ENCODE data around the gene GDF3.
A peak's percentile ranks its signal among the peaks of the same experiment; 100 is the strongest.

GDF3 gene

DNA sequence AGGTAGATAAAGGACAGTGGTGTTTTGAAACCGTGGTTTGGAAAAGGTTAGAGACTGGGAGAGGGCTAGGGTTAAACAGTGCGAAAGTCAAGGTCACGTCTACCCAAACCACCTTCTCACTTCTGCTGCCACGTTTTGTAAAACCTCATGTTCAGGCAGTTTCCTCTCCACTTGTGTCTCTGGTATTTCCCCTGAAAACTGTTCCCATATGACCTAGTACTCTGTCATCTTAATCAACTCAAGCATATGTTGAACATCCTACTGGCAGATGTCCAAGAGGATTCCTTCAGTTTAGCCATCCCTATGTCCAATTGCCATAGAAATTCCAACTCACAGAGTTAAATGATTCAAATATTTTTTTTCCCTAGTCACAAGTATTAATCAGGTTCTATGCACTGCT lies 34.2 kb upstream of the GDF3 start:
- Histone ChIP-seq H3K4me2 (ENCODE audit: insufficient read depth, low read length, poor library complexity, severe bottlenecking) (no peak overlapping the region), H3K79me1 (ENCODE audit: low read depth, low read length) (no peaks in the 10 kb centered on the region), H4K8ac (ENCODE audit: low read depth, low read length) (no peak overlapping the region), H3K9ac (ENCODE audit: low read depth, low read length, poor library complexity) (no peak overlapping the region), H3K36me3 (replicated peaks in 1 of 2; ENCODE audit: control insufficient read depth in 2 of 2, insufficient read depth in 2 of 2, low read length in 2 of 2) (no peaks in the 10 kb centered on the region), H3K9me3 (replicated peaks in 1 of 2; ENCODE audit: control insufficient read depth in 2 of 2, insufficient read depth in 1 of 2, low read depth in 1 of 2, low read length in 2 of 2) (no peaks in the 10 kb centered on the region), H3K27me3 (ENCODE audit: control insufficient read depth in 3 of 3, insufficient read depth in 3 of 3, low read depth in 1 of 3, low read length in 3 of 3) (no peaks in the 10 kb centered on the region), H2AFZ (ENCODE audit: low read length) (no peak overlapping the region), H4K91ac (ENCODE audit: low read depth, low read length, poor library complexity) (no peak overlapping the region), H3K27ac (replicated peaks; ENCODE audit: low read length) (no peak overlapping the region), H2BK15ac (ENCODE audit: low read length) (no peak overlapping the region), H3K4ac (ENCODE audit: low read length) (no peak overlapping the region), H3K4me1 (ENCODE audit: control insufficient read depth in 2 of 2, insufficient read depth in 1 of 2, low read depth in 1 of 2, low read length in 2 of 2) (peaks cover 0 to 8% of the 10 kb centered on the region in 2 donors), H3K23ac (ENCODE audit: low read depth, low read length, poor library complexity) (no peak overlapping the region), H2BK12ac (ENCODE audit: low read length) (no peak overlapping the region), H3K4me3 (ENCODE audit: low read length in 2 of 2) (no peak overlapping the region), H3K14ac (ENCODE audit: low read length) (no peak overlapping the region), H3K18ac (ENCODE audit: low read length) (no peak overlapping the region), H2AK5ac (ENCODE audit: low read depth, low read length) (no peak overlapping the region), H2BK5ac (ENCODE audit: low read length) (no peak overlapping the region), H2BK120ac (ENCODE audit: low read depth, low read length) (no peak overlapping the region)
- DNase-seq (ENCODE audit: low spot score): no peak
- WGBS, 2 donors (ENCODE audit: extremely low coverage in 2 of 2, insufficient read length in 2 of 2, insufficient replicate concordance in 1 of 2): no CpG with 5 or more reads among the region's 4 CpGs

DNA sequence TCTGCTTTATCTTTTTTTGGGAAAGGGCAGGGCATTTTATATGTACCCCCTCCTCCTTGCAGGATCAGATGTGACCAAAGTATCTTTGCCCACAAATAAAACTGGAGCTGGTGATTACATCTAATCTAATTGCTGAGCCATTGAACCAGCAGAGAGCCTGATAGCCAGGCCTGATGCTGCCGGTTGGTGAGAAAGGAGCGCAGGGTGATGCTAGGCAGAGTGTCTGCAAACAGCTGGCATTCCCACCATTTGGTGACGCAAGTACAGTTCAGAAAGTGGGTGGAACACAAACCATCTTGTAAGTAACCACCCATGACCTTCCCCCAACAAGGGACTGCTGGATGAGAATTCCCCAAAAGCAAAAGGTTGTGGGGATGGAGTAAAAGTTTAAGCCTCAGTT lies 28.4 kb upstream of the GDF3 start:
- Histone ChIP-seq H2AK5ac (ENCODE audit: low read depth, low read length) (no peak overlapping the region), H2BK12ac (ENCODE audit: low read length) (no peak overlapping the region), H3K4me1 (ENCODE audit: control insufficient read depth in 2 of 2, insufficient read depth in 1 of 2, low read depth in 1 of 2, low read length in 2 of 2) (no peaks in the 10 kb centered on the region), H3K23ac (ENCODE audit: low read depth, low read length, poor library complexity) (no peak overlapping the region), H2BK5ac (ENCODE audit: low read length) (no peak overlapping the region), H3K4ac (ENCODE audit: low read length) (peak overlapping the region; percentile 57), H3K9me3 (replicated peaks in 1 of 2; ENCODE audit: control insufficient read depth in 2 of 2, insufficient read depth in 1 of 2, low read depth in 1 of 2, low read length in 2 of 2) (no peaks in the 10 kb centered on the region), H3K27me3 (ENCODE audit: control insufficient read depth in 3 of 3, insufficient read depth in 3 of 3, low read depth in 1 of 3, low read length in 3 of 3) (peaks cover 0 to 3% (median 0%) of the 10 kb centered on the region in 3 experiments), H3K14ac (ENCODE audit: low read length) (no peak overlapping the region), H4K91ac (ENCODE audit: low read depth, low read length, poor library complexity) (no peak overlapping the region), H2BK120ac (ENCODE audit: low read depth, low read length) (no peak overlapping the region), H2BK15ac (ENCODE audit: low read length) (no peak overlapping the region), H3K27ac (replicated peaks; ENCODE audit: low read length) (no peak overlapping the region), H3K9ac (ENCODE audit: low read depth, low read length, poor library complexity) (no peak overlapping the region), H3K4me2 (ENCODE audit: insufficient read depth, low read length, poor library complexity, severe bottlenecking) (no peak overlapping the region), H2AFZ (ENCODE audit: low read length) (no peak overlapping the region), H3K79me1 (ENCODE audit: low read depth, low read length) (no peaks in the 10 kb centered on the region), H3K4me3 (ENCODE audit: low read length in 2 of 2) (peak overlapping the region in 1 of 2 donors; percentile 41), H4K8ac (ENCODE audit: low read depth, low read length) (no peak overlapping the region), H3K36me3 (replicated peaks in 1 of 2; ENCODE audit: control insufficient read depth in 2 of 2, insufficient read depth in 2 of 2, low read length in 2 of 2) (no peaks in the 10 kb centered on the region), H3K18ac (ENCODE audit: low read length) (no peak overlapping the region)
- no CpG with 5 or more reads among the region's 3 CpGs for WGBS, 2 donors (ENCODE audit: extremely low coverage in 2 of 2, insufficient read length in 2 of 2, insufficient replicate concordance in 1 of 2)
- no peak for DNase-seq (ENCODE audit: low spot score)

DNA sequence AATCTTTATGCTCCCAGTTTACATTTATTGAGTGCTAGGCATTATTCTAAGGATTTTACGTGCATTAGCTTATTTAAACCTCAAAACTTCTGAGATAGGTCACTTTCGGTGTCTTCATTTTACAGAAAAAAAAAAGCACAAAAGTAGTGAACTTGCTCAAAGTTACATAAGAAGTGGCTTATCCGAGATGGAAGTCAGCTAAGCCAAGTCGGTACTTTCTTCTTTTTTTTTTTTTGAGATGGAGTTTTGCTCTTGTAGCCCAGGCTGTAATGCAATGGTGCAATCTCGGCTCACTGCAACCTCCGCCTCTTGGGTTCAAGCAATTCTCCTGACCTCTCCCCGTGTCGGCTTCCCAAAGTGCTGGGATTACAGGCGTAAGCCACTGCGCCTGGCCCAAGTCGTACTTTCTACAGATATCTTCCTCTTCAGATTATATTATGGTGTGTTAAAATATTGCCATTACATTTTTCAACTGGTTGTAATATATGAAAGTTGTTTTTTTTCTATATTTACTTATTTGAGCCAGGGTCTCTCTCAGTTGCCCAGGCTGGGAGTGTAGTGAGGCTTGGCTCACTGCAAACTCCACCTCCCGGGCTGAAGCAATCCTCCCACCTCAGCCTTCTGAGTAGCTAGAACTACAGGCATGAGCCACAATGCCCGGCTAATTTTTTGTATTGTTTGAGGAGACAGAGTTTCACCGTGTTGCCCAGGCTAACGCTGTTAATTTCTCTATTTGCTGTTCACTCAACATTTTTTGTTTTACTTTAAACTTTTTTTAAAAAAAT lies 24.6 kb upstream of the GDF3 start:
- no CpG with 5 or more reads among the region's 15 CpGs for WGBS, 2 donors (ENCODE audit: extremely low coverage in 2 of 2, insufficient read length in 2 of 2, insufficient replicate concordance in 1 of 2)
- no peak overlapping the region for H3K23ac ChIP-seq (ENCODE audit: low read depth, low read length, poor library complexity)
- H4K91ac ChIP-seq (ENCODE audit: low read depth, low read length, poor library complexity): no peak overlapping the region
- H2BK120ac ChIP-seq (ENCODE audit: low read depth, low read length): no peak overlapping the region
- H3K14ac ChIP-seq (ENCODE audit: low read length): no peak overlapping the region
- peaks cover 0 to 3% (median 0%) of the 10 kb centered on the region in 3 experiments for H3K27me3 ChIP-seq (ENCODE audit: control insufficient read depth in 3 of 3, insufficient read depth in 3 of 3, low read depth in 1 of 3, low read length in 3 of 3)
- no peak overlapping the region for H2BK15ac ChIP-seq (ENCODE audit: low read length)
- H3K4me1 ChIP-seq (ENCODE audit: control insufficient read depth in 2 of 2, insufficient read depth in 1 of 2, low read depth in 1 of 2, low read length in 2 of 2): no peaks in the 10 kb centered on the region
- H2AFZ ChIP-seq (ENCODE audit: low read length): no peak overlapping the region
- no peak for DNase-seq (ENCODE audit: low spot score)
- H3K4ac ChIP-seq (ENCODE audit: low read length): no peak overlapping the region
- H3K18ac ChIP-seq (ENCODE audit: low read length): no peak overlapping the region
- no peak overlapping the region for H2BK12ac ChIP-seq (ENCODE audit: low read length)
- no peaks in the 10 kb centered on the region for H3K79me1 ChIP-seq (ENCODE audit: low read depth, low read length)
- H3K4me2 ChIP-seq (ENCODE audit: insufficient read depth, low read length, poor library complexity, severe bottlenecking): no peak overlapping the region
- no peaks in the 10 kb centered on the region for H3K9me3 ChIP-seq (replicated peaks in 1 of 2; ENCODE audit: control insufficient read depth in 2 of 2, insufficient read depth in 1 of 2, low read depth in 1 of 2, low read length in 2 of 2)
- H3K27ac ChIP-seq (replicated peaks; ENCODE audit: low read length): no peak overlapping the region
- H3K4me3 ChIP-seq (ENCODE audit: low read length in 2 of 2): no peak overlapping the region
- H2AK5ac ChIP-seq (ENCODE audit: low read depth, low read length): no peak overlapping the region
- no peak overlapping the region for H2BK5ac ChIP-seq (ENCODE audit: low read length)
- H3K9ac ChIP-seq (ENCODE audit: low read depth, low read length, poor library complexity): no peak overlapping the region
- no peaks in the 10 kb centered on the region for H3K36me3 ChIP-seq (replicated peaks in 1 of 2; ENCODE audit: control insufficient read depth in 2 of 2, insufficient read depth in 2 of 2, low read length in 2 of 2)
- H4K8ac ChIP-seq (ENCODE audit: low read depth, low read length): no peak overlapping the region

DNA sequence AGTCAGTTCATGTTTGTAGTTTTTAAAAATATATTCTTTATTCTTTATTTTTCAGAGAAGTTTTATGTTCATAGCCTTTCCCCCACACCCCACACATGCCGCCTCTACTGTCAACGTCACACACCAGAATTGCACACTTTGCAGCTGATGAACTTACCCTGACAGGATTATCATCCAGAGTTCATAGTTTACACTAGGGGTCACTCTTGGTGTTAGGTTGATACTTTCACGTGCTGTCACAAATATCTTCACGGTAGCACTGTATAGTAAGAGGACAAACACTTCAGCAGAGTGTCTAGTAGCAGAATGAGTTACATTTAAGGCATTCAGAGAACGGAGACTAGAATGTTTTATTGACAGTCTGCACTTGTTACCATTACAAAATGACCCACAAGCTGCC lies 20.8 kb upstream of the GDF3 start:
- Histone ChIP-seq H3K4ac (ENCODE audit: low read length) (no peak overlapping the region), H3K36me3 (replicated peaks in 1 of 2; ENCODE audit: control insufficient read depth in 2 of 2, insufficient read depth in 2 of 2, low read length in 2 of 2) (no peaks in the 10 kb centered on the region), H3K4me3 (ENCODE audit: low read length in 2 of 2) (no peak overlapping the region), H3K18ac (ENCODE audit: low read length) (no peak overlapping the region), H3K4me2 (ENCODE audit: insufficient read depth, low read length, poor library complexity, severe bottlenecking) (no peak overlapping the region), H3K23ac (ENCODE audit: low read depth, low read length, poor library complexity) (no peak overlapping the region), H3K79me1 (ENCODE audit: low read depth, low read length) (no peaks in the 10 kb centered on the region), H2BK5ac (ENCODE audit: low read length) (no peak overlapping the region), H3K4me1 (ENCODE audit: control insufficient read depth in 2 of 2, insufficient read depth in 1 of 2, low read depth in 1 of 2, low read length in 2 of 2) (no peaks in the 10 kb centered on the region), H2AFZ (ENCODE audit: low read length) (no peak overlapping the region), H3K9me3 (replicated peaks in 1 of 2; ENCODE audit: control insufficient read depth in 2 of 2, insufficient read depth in 1 of 2, low read depth in 1 of 2, low read length in 2 of 2) (no peaks in the 10 kb centered on the region), H3K14ac (ENCODE audit: low read length) (no peak overlapping the region), H4K8ac (ENCODE audit: low read depth, low read length) (no peak overlapping the region), H2BK12ac (ENCODE audit: low read length) (no peak overlapping the region), H2BK120ac (ENCODE audit: low read depth, low read length) (no peak overlapping the region), H2AK5ac (ENCODE audit: low read depth, low read length) (no peak overlapping the region), H3K27me3 (ENCODE audit: control insufficient read depth in 3 of 3, insufficient read depth in 3 of 3, low read depth in 1 of 3, low read length in 3 of 3) (no peaks in the 10 kb centered on the region), H2BK15ac (ENCODE audit: low read length) (no peak overlapping the region), H3K27ac (replicated peaks; ENCODE audit: low read length) (no peak overlapping the region), H4K91ac (ENCODE audit: low read depth, low read length, poor library complexity) (no peak overlapping the region), H3K9ac (ENCODE audit: low read depth, low read length, poor library complexity) (no peak overlapping the region)
- no CpG with 5 or more reads among the region's 5 CpGs for WGBS, 2 donors (ENCODE audit: extremely low coverage in 2 of 2, insufficient read length in 2 of 2, insufficient replicate concordance in 1 of 2)
- no peak for DNase-seq (ENCODE audit: low spot score)
